Endothelial cell of umbilical vein (primary cell): ENCODE data around the gene RBMS3. TPM values are rescaled to one million over a fixed set of nuclear protein-coding genes. Genes with fewer than 3 reads are reported as not detected.

ENCODE experiments used
- BruUV-seq: library from RNA; stranded (reverse); fragments of 400-500 nt; replicated peaks from 2 replicates; lab custom pipeline; 2021; lab: Mats Ljungman, UMichigan
- CTCF ChIA-PET: fragments of 300-600, 350-600 bp; sonication (Branson Sonifier 250); formaldehyde crosslinking; loops from one replicate; lab custom pipeline; 2021; ENCODE audit warnings: antibody characterized with exemption, inconsistent platforms; lab: Charles Lee
- POLR2A ChIA-PET: fragments of 300-600, 350-600 bp; sonication (Branson Sonifier 250); formaldehyde crosslinking; loops from one replicate; lab custom pipeline; 2021; ENCODE audit warnings: antibody characterized with exemption, inconsistent platforms; lab: Charles Lee
- DNase-seq: peaks from one replicate; pipeline ENCODE4 v3.0.0-alpha.2; 2011; ENCODE audit warnings: low read depth, low spot score
- FAIRE-seq: peaks from 2 replicates; lab custom pipeline; 2011; peaks lifted over from hg19 to GRCh38; lab: Jason Lieb, UNC
- H2AFZ ChIP-seq: 2 replicates; pipeline ENCODE4 v1.6.0; 2012; ENCODE audit warnings: low read depth, low read length, control low read depth, inconsistent platforms
- H3K27ac ChIP-seq: 2 replicates; pipeline ENCODE4 v1.5.1; 2011; ENCODE audit warnings: low read depth, mild to moderate bottlenecking, control low read depth, low read length, moderate library complexity; ENCODE audit not compliant: insufficient read depth
- H3K27me3 ChIP-seq, 2 experiments: 2 replicates each; pipeline versions ENCODE4 v1.6.0 to v1.6.1; 2011; ENCODE audit warnings: low read length in 2 of 2, mixed read lengths in 1 of 2; ENCODE audit not compliant: control insufficient read depth in 2 of 2, insufficient read depth in 2 of 2
- H3K36me3 ChIP-seq, 2 experiments: 2 replicates in 1 of 2; 3 replicates in 1 of 2; pipeline ENCODE4 v1.5.1; 2011; ENCODE audit warnings: low read length in 2 of 2, mild to moderate bottlenecking in 1 of 2, moderate library complexity in 1 of 2; ENCODE audit not compliant: control insufficient read depth in 2 of 2, insufficient read depth in 2 of 2; ENCODE audit errors: extremely low read depth in 1 of 2
- H3K4me1 ChIP-seq: 3 replicates; pipeline ENCODE4 v1.5.1; 2011; ENCODE audit warnings: mild to moderate bottlenecking, low read length; ENCODE audit not compliant: control insufficient read depth, insufficient read depth; ENCODE audit errors: extremely low read depth
- H3K4me2 ChIP-seq: 2 replicates; pipeline ENCODE4 v1.6.1; 2011; ENCODE audit warnings: low read length, control low read depth, mixed read lengths; ENCODE audit not compliant: insufficient read depth
- H3K4me3 ChIP-seq, 3 experiments: fragments of 200-600 bp in 1 of 3; sonication (generic), shearing (Covaris generic) in 1 of 3; replicated peaks in 1 of 3; 2 replicates each; pipeline ENCODE4 v1.5.1; 2011 to 2016; ENCODE audit warnings: control low read depth in 3 of 3, low read length in 3 of 3, mild to moderate bottlenecking in 2 of 3, inconsistent platforms in 1 of 3, low read depth in 1 of 3, moderate library complexity in 1 of 3; ENCODE audit not compliant: insufficient read depth in 1 of 3
- H3K79me2 ChIP-seq: 2 replicates; pipeline ENCODE4 v1.6.0; 2012; ENCODE audit warnings: low read length, inconsistent platforms; ENCODE audit not compliant: control insufficient read depth, insufficient read depth
- H3K9ac ChIP-seq: replicated peaks from 2 replicates; pipeline ENCODE3; 2011; ENCODE audit warnings: low read length, control low read depth; ENCODE audit not compliant: insufficient read depth; ENCODE audit errors: extremely low read depth
- H3K9me1 ChIP-seq: replicated peaks from 3 replicates; pipeline ENCODE4 v1.6.0; 2011; ENCODE audit warnings: mild to moderate bottlenecking, low read length; ENCODE audit not compliant: control insufficient read depth, insufficient read depth; ENCODE audit errors: extremely low read depth
- H3K9me3 ChIP-seq: replicated peaks from 2 replicates; pipeline ENCODE4 v1.5.1; 2012; ENCODE audit warnings: low read length, inconsistent platforms; ENCODE audit not compliant: control insufficient read depth, insufficient read depth
- H4K20me1 ChIP-seq: replicated peaks from 2 replicates; pipeline ENCODE3; 2011; ENCODE audit warnings: mild to moderate bottlenecking, low read length; ENCODE audit not compliant: control insufficient read depth, insufficient read depth; ENCODE audit errors: extremely low read depth
- EZH2 ChIP-seq: IDR thresholded peaks from 2 replicates; pipeline ENCODE4 v1.6.1; 2012; ENCODE audit warnings: borderline replicate concordance, low read depth, mild to moderate bottlenecking, moderate library complexity, low read length, inconsistent platforms; ENCODE audit not compliant: severe bottlenecking
- FOS ChIP-seq: IDR thresholded peaks from 2 replicates; pipeline ENCODE4 v1.6.1; 2011; ENCODE audit warnings: mild to moderate bottlenecking, low read length, moderate library complexity, borderline replicate concordance; ENCODE audit not compliant: insufficient read depth
- GATA2 ChIP-seq: IDR thresholded peaks from 2 replicates; pipeline ENCODE4 v1.7.0; 2011; ENCODE audit warnings: low read depth, mild to moderate bottlenecking, moderate library complexity, mixed read lengths, low read length; ENCODE audit not compliant: insufficient read length, insufficient read depth
- JUN ChIP-seq: IDR thresholded peaks from 2 replicates; pipeline ENCODE4 v1.6.1; 2011; ENCODE audit warnings: borderline replicate concordance, low read depth; ENCODE audit not compliant: insufficient read length, insufficient read depth
- MYC ChIP-seq: IDR thresholded peaks from one replicate; pipeline ENCODE4 v1.6.1; 2011; ENCODE audit warnings: mild to moderate bottlenecking, low read depth, low read length
- POLR2A ChIP-seq: IDR thresholded peaks from 2 replicates; pipeline ENCODE4 v1.6.1; 2012; ENCODE audit warnings: low read depth, mild to moderate bottlenecking, control low read depth, low read length
- POLR2AphosphoS5 ChIP-seq: IDR thresholded peaks from 2 replicates; pipeline ENCODE4 v1.6.1; 2012; ENCODE audit warnings: low read depth, mild to moderate bottlenecking, control low read depth, low read length, moderate library complexity; ENCODE audit not compliant: insufficient read depth
- dilution Hi-C: fragments of 300-500 bp; cut with MboI; formaldehyde crosslinking; loops from one replicate; pipeline ENCODE4 v1.15.0; 2019; ENCODE audit warnings: low sequenced_read_pairs; ENCODE audit not compliant: extremely low pct_ligation_motif_present
- intact Hi-C: fragments of 100-400 bp; cut with micrococcal nuclease; formaldehyde crosslinking; loops from one replicate; pipeline ENCODE4 v1.10.0; 2022
- polyA plus RNA-seq, 4 experiments: library from polyadenylated mRNA; depleted of rRNA in 3 of 4; stranded (reverse) in 3 of 4; unstranded in 1 of 4; fragments of >200 nt; gene quantifications; 2 replicates each; pipeline versions ENCODE4 v1.2.1 to v1.2.3, GENCODE V29; 2011 to 2012; ENCODE audit warnings: missing spikeins in 1 of 4
- total RNA-seq: library from RNA; stranded (reverse); gene quantifications from 2 replicates; pipeline ENCODE4 v1.2.3, GENCODE V29; 2021
- TF ChIP-seq, protein P1 (sequence below), 2 donors: IDR thresholded peaks; 1 replicate in 1 of 2; 2 replicates in 1 of 2; pipeline ENCODE4 v1.5.1; 2011; ENCODE audit warnings: low read length in 2 of 2, mild to moderate bottlenecking in 2 of 2, moderate library complexity in 2 of 2, control low read depth in 1 of 2, inconsistent platforms in 1 of 2, low read depth in 1 of 2; ENCODE audit not compliant: insufficient read depth in 1 of 2; ENCODE audit errors: extremely low read depth in 1 of 2
- TF ChIP-seq, protein P2 (sequence below): IDR thresholded peaks from 2 replicates; pipeline ENCODE4 v1.6.1; 2011; ENCODE audit not compliant: insufficient read depth, insufficient read length

RBMS3 gene
- total and polyA plus RNA-seq, 2 donors (not counting 3 experiments of a cell fraction or from before 2014, with no cell fraction given) = 13.6 to 42.3 TPM

DNA sequence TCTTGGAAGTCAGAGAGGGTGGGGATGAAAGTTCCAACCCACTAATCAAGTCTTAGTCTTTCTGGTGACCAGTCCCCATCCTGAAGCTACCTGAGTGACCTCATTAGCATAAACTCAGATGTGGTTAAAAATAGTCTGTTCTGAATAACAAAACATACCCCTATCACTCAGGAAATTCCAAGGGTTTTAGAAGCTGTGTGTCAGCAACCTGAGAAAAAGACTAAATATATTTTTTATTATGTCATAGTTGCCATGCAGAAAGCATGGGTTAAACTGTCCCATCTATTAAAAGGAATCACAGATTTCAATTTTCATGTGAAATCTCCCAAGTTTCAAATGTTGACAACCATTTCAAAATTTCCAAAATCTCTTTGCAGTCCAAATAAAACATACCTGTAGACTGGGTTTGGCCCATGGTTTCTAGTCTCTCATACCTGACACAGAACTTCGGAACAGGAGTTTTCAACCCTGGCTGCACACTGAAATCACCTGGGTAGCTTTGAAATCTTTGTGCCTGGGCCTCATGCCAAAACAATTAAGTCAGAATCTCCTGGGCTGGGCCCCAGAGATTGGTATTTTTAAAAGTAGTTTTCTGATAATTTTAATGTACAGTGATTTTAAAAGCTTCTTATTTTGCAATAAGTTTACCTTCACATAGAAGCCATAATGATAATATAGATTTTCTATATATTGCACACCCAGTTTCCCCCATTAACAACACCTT, 476.3 kb downstream of the RBMS3 start:
- H3K27ac ChIP-seq = peak overlapping the region; percentile 98
- no peaks in the 10 kb centered on the region for H3K9me1 ChIP-seq
- no peaks in the 10 kb centered on the region for H3K27me3 ChIP-seq
- DNase-seq (peak; percentile 77), FAIRE-seq (peak; percentile 59)
- ChIA-PET POLR2A (interaction anchor here (0.6 to 0.9 kb wide), 3 partner anchors 232 to 476 kb away, joined by 3 to 5 read pairs (median 3); partner anchors contain the start of gene RBMS3), CTCF (interaction anchor here (0.8 to 1.3 kb wide), 6 partner anchors 11 to 841 kb away, joined by 3 to 6 read pairs (median 3); no protein-coding TSS in a partner anchor)
- peak overlapping the region; percentile 75 for H3K9ac ChIP-seq
- dilution Hi-C loops = no loop called here
- no peaks in the 10 kb centered on the region for H3K36me3 ChIP-seq
- TF ChIP-seq POLR2AphosphoS5 (peak; percentile 58), JUN (peak; percentile 82), GATA2 (peak; percentile 25), POLR2A (no peak), EZH2 (no peak), MYC (no peak), FOS (peak; percentile 44)
- TF ChIP-seq, protein P1, sequence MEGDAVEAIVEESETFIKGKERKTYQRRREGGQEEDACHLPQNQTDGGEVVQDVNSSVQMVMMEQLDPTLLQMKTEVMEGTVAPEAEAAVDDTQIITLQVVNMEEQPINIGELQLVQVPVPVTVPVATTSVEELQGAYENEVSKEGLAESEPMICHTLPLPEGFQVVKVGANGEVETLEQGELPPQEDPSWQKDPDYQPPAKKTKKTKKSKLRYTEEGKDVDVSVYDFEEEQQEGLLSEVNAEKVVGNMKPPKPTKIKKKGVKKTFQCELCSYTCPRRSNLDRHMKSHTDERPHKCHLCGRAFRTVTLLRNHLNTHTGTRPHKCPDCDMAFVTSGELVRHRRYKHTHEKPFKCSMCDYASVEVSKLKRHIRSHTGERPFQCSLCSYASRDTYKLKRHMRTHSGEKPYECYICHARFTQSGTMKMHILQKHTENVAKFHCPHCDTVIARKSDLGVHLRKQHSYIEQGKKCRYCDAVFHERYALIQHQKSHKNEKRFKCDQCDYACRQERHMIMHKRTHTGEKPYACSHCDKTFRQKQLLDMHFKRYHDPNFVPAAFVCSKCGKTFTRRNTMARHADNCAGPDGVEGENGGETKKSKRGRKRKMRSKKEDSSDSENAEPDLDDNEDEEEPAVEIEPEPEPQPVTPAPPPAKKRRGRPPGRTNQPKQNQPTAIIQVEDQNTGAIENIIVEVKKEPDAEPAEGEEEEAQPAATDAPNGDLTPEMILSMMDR (IDR thresholded peaks at IDR 0.05; ENCODE audit: extremely low read depth in 1 of 2, insufficient read depth in 1 of 2, low read depth in 1 of 2, low read length in 2 of 2) = no peak
- TF ChIP-seq, protein P2, sequence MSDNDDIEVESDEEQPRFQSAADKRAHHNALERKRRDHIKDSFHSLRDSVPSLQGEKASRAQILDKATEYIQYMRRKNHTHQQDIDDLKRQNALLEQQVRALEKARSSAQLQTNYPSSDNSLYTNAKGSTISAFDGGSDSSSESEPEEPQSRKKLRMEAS = no peak
- no peaks in the 10 kb centered on the region for H3K79me2 ChIP-seq
- H3K4me3 ChIP-seq = no peak overlapping the region
- BruUV-seq = TSS peak; percentile 6
- intact Hi-C loops = loop anchor here (1.0 to 5.0 kb wide), 6 partner anchors 11 to 630 kb away; no protein-coding TSS in a partner anchor
- H4K20me1 ChIP-seq = no peaks in the 10 kb centered on the region
- peak overlapping the region; percentile 85 for H3K4me2 ChIP-seq
- H3K9me3 ChIP-seq = no peaks in the 10 kb centered on the region
- no peak overlapping the region for H2AFZ ChIP-seq
- peaks cover 40% of the 10 kb centered on the region for H3K4me1 ChIP-seq
